ENCODE results near the gene STX4. TPM values are rescaled to one million over a fixed set of nuclear protein-coding genes. Genes with fewer than 3 reads are reported as not detected.

STX4 gene
- total RNA-seq, 4 donors from 2014 or later, result 60.2 to 159 (median 101) TPM

GRCh38 chr16:30986129-30986991 lies 47.0 kb upstream of the STX4 start:
- peaks cover 0 to 12% (median 3%) of the 10 kb centered on the region in 4 donors for H3K4me1 ChIP-seq
- peak overlapping the region in 2 of 4 donors; percentile 56 to 59 for H3K4me3 ChIP-seq
- DNase-seq, result no peak
- TF ChIP-seq POLR2A (IDR thresholded peaks at IDR 0.05), result no peak
- TF ChIP-seq, protein P1, sequence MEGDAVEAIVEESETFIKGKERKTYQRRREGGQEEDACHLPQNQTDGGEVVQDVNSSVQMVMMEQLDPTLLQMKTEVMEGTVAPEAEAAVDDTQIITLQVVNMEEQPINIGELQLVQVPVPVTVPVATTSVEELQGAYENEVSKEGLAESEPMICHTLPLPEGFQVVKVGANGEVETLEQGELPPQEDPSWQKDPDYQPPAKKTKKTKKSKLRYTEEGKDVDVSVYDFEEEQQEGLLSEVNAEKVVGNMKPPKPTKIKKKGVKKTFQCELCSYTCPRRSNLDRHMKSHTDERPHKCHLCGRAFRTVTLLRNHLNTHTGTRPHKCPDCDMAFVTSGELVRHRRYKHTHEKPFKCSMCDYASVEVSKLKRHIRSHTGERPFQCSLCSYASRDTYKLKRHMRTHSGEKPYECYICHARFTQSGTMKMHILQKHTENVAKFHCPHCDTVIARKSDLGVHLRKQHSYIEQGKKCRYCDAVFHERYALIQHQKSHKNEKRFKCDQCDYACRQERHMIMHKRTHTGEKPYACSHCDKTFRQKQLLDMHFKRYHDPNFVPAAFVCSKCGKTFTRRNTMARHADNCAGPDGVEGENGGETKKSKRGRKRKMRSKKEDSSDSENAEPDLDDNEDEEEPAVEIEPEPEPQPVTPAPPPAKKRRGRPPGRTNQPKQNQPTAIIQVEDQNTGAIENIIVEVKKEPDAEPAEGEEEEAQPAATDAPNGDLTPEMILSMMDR (IDR thresholded peaks at IDR 0.05), result no peak
- H3K27me3 ChIP-seq, result no peaks in the 10 kb centered on the region
- peak overlapping the region in 2 of 4 donors; percentile 72 to 86 for H3K27ac ChIP-seq
- peaks cover 0 to 21% (median 0%) of the 10 kb centered on the region in 3 donors for H3K36me3 ChIP-seq
- H3K9me3 ChIP-seq, result no peaks in the 10 kb centered on the region

DNA sequence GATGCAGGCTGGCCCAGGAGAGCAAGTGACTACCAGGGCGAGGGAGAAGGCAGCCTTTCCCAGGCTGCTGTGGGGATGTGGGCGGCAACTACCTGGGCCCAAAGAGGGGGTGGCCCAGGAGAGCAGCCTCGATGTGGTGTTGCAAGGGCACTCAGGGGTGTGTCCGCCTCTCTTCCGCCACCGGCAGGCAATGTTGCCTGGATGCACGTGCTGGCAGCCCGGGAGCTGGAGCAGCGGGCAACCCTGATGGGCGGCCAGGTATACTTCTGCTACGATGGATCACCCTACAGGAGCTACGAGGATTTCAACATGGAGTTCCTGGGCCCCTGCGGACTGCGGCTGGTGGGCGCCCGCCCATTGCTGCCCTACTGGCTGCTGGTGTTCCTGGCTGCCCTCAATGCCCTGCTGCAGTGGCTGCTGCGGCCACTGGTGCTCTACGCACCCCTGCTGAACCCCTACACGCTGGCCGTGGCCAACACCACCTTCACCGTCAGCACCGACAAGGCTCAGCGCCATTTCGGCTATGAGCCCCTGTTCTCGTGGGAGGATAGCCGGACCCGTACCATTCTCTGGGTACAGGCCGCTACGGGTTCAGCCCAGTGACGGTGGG lies 45.7 kb upstream of the STX4 start:
- Histone ChIP-seq H3K4me1 (peaks cover 0 to 12% (median 3%) of the 10 kb centered on the region in 4 donors), H3K9me3 (no peaks in the 10 kb centered on the region), H3K36me3 (peaks cover 0 to 10% (median 0%) of the 10 kb centered on the region in 3 donors), H3K27ac (no peak overlapping the region), H3K27me3 (no peaks in the 10 kb centered on the region), H3K4me3 (no peak overlapping the region)
- TF ChIP-seq, protein P1 (IDR thresholded peaks at IDR 0.05), result no peak
- no peak for TF ChIP-seq POLR2A (IDR thresholded peaks at IDR 0.05)
- no peak for DNase-seq

DNA sequence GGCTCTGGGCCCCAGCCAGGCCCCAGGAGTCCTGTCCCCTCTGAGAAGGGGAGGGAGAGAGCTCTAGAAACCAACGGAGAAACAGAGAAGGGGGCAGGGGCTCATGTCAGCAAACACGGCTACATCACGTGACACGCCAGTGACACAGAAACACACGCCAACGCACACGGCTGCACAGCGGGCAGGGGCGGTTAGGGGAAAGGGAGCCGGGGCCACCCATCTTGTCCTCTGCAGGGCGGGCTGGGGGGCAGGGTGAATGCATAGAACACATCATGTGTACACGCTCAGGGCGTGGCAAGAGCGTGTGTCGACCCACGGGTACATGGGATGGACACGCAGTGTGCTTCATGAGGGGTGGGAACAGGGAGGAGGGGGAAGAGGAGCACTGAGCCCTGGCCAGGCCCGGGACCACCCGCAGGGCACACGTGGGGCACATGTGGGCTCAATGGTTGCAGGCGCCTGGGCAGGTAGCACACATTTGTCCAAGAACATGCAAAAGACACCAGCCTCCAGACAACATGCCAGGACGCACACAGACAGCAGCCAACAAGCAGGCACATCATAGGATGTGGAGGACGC lies 43.8 kb upstream of the STX4 start:
- Histone ChIP-seq H3K4me1 (peaks cover 0 to 12% (median 3%) of the 10 kb centered on the region in 4 donors), H3K27me3 (no peaks in the 10 kb centered on the region), H3K9me3 (no peaks in the 10 kb centered on the region), H3K4me3 (no peak overlapping the region), H3K27ac (no peak overlapping the region), H3K36me3 (peaks cover 0 to 2% (median 0%) of the 10 kb centered on the region in 3 donors)
- DNase-seq, result no peak
- TF ChIP-seq, protein P1 (IDR thresholded peaks at IDR 0.05), result no peak
- TF ChIP-seq POLR2A (IDR thresholded peaks at IDR 0.05), result no peak

DNA sequence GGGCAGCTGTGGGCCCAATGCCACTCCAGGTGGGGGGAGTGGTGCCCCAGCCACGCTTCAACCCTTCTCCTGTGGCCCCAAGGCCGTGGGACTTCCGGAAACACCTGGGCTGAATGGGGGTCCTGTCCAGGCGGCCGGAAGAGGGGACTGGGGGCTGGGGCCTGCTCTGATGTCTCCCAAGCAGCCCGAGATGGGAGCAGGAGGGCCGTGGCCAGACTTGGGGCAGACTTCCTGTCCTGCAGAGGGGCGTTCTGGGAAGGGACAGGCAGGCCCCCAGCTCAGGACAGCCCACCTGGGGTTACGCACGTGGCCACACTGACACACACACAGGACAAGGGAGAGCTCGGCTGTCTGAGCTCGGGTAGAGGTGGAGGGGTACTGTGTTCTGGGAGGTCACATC lies 43.3 kb upstream of the STX4 start:
- no peaks in the 10 kb centered on the region for H3K27me3 ChIP-seq
- H3K4me3 ChIP-seq, result no peak overlapping the region
- no peaks in the 10 kb centered on the region for H3K9me3 ChIP-seq
- no peaks in the 10 kb centered on the region for H3K36me3 ChIP-seq
- no peak overlapping the region for H3K27ac ChIP-seq
- no peak for DNase-seq
- peaks cover 0 to 12% (median under 1%) of the 10 kb centered on the region in 4 donors for H3K4me1 ChIP-seq
- no peak for TF ChIP-seq POLR2A (IDR thresholded peaks at IDR 0.05)
- TF ChIP-seq, protein P1 (IDR thresholded peaks at IDR 0.05), result no peak

- no peaks in the 10 kb centered on the region for H3K27me3 ChIP-seq
- no peak overlapping the region for H3K27ac ChIP-seq
- no peak overlapping the region for H3K4me3 ChIP-seq
- no peaks in the 10 kb centered on the region for H3K9me3 ChIP-seq
- no peaks in the 10 kb centered on the region for H3K36me3 ChIP-seq
- H3K4me1 ChIP-seq, result peaks cover 0 to 3% (median 0%) of the 10 kb centered on the region in 4 donors
- no peak for DNase-seq
- TF ChIP-seq, protein P1 (IDR thresholded peaks at IDR 0.05), result no peak
Observed at GRCh38 chr16:30991052-30991451, 42.3 kb upstream of the STX4 start.

Data from Peyer's patch (tissue), 4 donors.